Gastroesophageal sphincter (tissue), 4 donors: Measurements from ENCODE around the gene OXNAD1. TPM values are rescaled to one million over a fixed set of nuclear protein-coding genes. Genes with fewer than 3 reads are reported as not detected.
A peak's percentile ranks its signal among the peaks of the same experiment; 100 is the strongest.

Experiments
- ATAC-seq: fragments of 150-250 bp; one replicate; pipeline ENCODE4 v1.9.1; 2016; ENCODE audit warnings: mild to moderate bottlenecking, moderate library complexity
- H3K27ac ChIP-seq, 4 donors: fragments of 200-600 bp; sonication (generic) in 3 of 4; 1 replicate in 3 of 4; 2 replicates in 1 of 4; pipeline ENCODE4 v1.5.1; 2016 to 2019
- H3K27me3 ChIP-seq: fragments of 200-600 bp; sonication (generic); one replicate; pipeline ENCODE4 v1.5.1; 2019
- H3K36me3 ChIP-seq, 2 donors: fragments of 200-600 bp; sonication (generic); one replicate each; pipeline ENCODE4 v1.5.1; 2019; ENCODE audit warnings: control low read depth in 1 of 2
- H3K4me1 ChIP-seq, 3 donors: fragments of 200-600 bp; sonication (generic); 1 replicate in 2 of 3; 2 replicates in 1 of 3; pipeline ENCODE4 v1.5.1; 2016 to 2019; ENCODE audit warnings: control low read depth in 2 of 3
- H3K4me3 ChIP-seq, 2 donors: fragments of 200-600 bp; sonication (generic); one replicate each; pipeline ENCODE4 v1.5.1; 2019; ENCODE audit warnings: mild to moderate bottlenecking in 1 of 2, moderate library complexity in 1 of 2
- H3K9me3 ChIP-seq, 3 donors: fragments of 200-600 bp; sonication (generic); one replicate each; pipeline ENCODE4 v1.5.1; 2017 to 2019; ENCODE audit warnings: control low read depth in 2 of 3
- EP300 ChIP-seq: sonication (generic); formaldehyde crosslinking; IDR thresholded peaks from one replicate; pipeline ENCODE4 v1.6.1; 2017; ENCODE audit warnings: antibody characterized with exemption, mild to moderate bottlenecking
- POLR2A ChIP-seq, 2 donors: fragments of 450-650 bp; IDR thresholded peaks; one replicate each; pipeline ENCODE4 v1.6.1; 2017; ENCODE audit warnings: antibody characterized with exemption in 2 of 2, mild to moderate bottlenecking in 2 of 2, moderate library complexity in 1 of 2
- POLR2AphosphoS5 ChIP-seq: sonication (generic); formaldehyde crosslinking; IDR thresholded peaks from one replicate; pipeline ENCODE4 v1.6.1; 2017; ENCODE audit warnings: antibody characterized with exemption
- WGBS, 2 donors: methylation state at CpG; one replicate each; pipeline ENCODE4 v1.1.5; 2018; ENCODE audit warnings: low coverage in 1 of 2; 5-methylcytosine and 5-hydroxymethylcytosine counted together
- total RNA-seq, 4 donors: library from RNA; depleted of rRNA; stranded (reverse); fragments of >200 nt; gene quantifications; one replicate each; pipeline ENCODE4 v1.1.0, GENCODE V29; 2016
- TF ChIP-seq, protein P1 (sequence below), 4 experiments: fragments of 200-600 bp in 2 of 4; fragments of 450-650 bp in 2 of 4; sonication (generic) in 1 of 4; IDR thresholded peaks; one replicate each; pipeline ENCODE4 v1.5.1; 2017 to 2019; ENCODE audit warnings: antibody characterized with exemption in 4 of 4, mild to moderate bottlenecking in 2 of 4, moderate library complexity in 2 of 4

OXNAD1 gene
- total RNA-seq, 4 donors from 2014 or later, result 10.2 to 13.2 (median 12.4) TPM

GRCh38 chr3:16273867-16274266, 8.9 kb downstream of the OXNAD1 start:
- Histone ChIP-seq H3K27me3 (no peaks in the 10 kb centered on the region), H3K4me1 (peaks cover 0 to 14% (median 0%) of the 10 kb centered on the region in 3 donors), H3K9me3 (no peaks in the 10 kb centered on the region), H3K27ac (no peak overlapping the region), H3K36me3 (peaks cover 0 to 58% of the 10 kb centered on the region in 2 donors), H3K4me3 (no peak overlapping the region)
- 87 to 95% methylated on average over 2 of the region's 2 CpGs for WGBS, 2 donors
- ATAC-seq, result no peak
- no peak for TF ChIP-seq POLR2AphosphoS5
- no peak for TF ChIP-seq POLR2A (IDR thresholded peaks at IDR 0.05)
- no peak for TF ChIP-seq EP300
- TF ChIP-seq, protein P1, sequence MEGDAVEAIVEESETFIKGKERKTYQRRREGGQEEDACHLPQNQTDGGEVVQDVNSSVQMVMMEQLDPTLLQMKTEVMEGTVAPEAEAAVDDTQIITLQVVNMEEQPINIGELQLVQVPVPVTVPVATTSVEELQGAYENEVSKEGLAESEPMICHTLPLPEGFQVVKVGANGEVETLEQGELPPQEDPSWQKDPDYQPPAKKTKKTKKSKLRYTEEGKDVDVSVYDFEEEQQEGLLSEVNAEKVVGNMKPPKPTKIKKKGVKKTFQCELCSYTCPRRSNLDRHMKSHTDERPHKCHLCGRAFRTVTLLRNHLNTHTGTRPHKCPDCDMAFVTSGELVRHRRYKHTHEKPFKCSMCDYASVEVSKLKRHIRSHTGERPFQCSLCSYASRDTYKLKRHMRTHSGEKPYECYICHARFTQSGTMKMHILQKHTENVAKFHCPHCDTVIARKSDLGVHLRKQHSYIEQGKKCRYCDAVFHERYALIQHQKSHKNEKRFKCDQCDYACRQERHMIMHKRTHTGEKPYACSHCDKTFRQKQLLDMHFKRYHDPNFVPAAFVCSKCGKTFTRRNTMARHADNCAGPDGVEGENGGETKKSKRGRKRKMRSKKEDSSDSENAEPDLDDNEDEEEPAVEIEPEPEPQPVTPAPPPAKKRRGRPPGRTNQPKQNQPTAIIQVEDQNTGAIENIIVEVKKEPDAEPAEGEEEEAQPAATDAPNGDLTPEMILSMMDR (IDR thresholded peaks at IDR 0.05), result no peak

DNA sequence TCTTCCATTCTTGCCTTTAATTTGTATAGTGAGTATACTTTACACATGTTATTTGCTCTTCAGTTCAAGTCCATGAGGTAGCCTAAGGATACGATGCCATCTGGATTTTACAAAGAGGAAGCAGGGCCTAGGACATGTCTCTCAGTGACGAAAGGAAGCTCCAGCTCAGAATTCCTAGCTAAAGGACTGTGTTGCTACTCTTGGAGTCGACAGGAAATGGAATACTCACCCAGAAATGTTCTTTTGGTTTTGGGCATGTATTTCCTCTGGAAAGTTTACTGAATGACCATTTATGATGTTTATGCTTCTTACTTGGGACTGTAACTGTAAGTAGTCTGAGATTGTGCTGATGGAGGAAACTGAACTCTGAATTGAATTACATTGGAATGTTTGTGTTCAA, 12.5 kb downstream of the OXNAD1 start:
- no peaks in the 10 kb centered on the region for H3K27me3 ChIP-seq
- no peak overlapping the region for H3K4me3 ChIP-seq
- ATAC-seq, result no peak
- TF ChIP-seq EP300, result no peak
- TF ChIP-seq, protein P1 (IDR thresholded peaks at IDR 0.05), result no peak
- TF ChIP-seq POLR2A (IDR thresholded peaks at IDR 0.05), result no peak
- TF ChIP-seq POLR2AphosphoS5, result no peak
- H3K9me3 ChIP-seq, result no peaks in the 10 kb centered on the region
- H3K27ac ChIP-seq, result no peak overlapping the region
- 74 to 77% methylated on average over 3 of the region's 3 CpGs for WGBS, 2 donors
- H3K36me3 ChIP-seq, result peaks cover 0 to 35% of the 10 kb centered on the region in 2 donors
- peaks cover 0 to 19% (median 2%) of the 10 kb centered on the region in 3 donors for H3K4me1 ChIP-seq

GRCh38 chr3:16279010-16279801, 14.2 kb downstream of the OXNAD1 start:
- peaks cover 0 to 19% (median 2%) of the 10 kb centered on the region in 3 donors for H3K4me1 ChIP-seq
- peaks cover 0 to 34% of the 10 kb centered on the region in 2 donors for H3K36me3 ChIP-seq
- peak overlapping the region in 3 of 4 donors; percentile 47 to 75 (median 53) for H3K27ac ChIP-seq
- peak; percentile 78 for ATAC-seq
- WGBS, 2 donors, result 23 to 33% methylated on average over 2 of the region's 3 CpGs
- H3K4me3 ChIP-seq, result no peak overlapping the region
- H3K9me3 ChIP-seq, result no peaks in the 10 kb centered on the region
- TF ChIP-seq POLR2A (IDR thresholded peaks at IDR 0.05), result no peak
- TF ChIP-seq, protein P1 (IDR thresholded peaks at IDR 0.05), result no peak
- TF ChIP-seq POLR2AphosphoS5, result no peak
- no peaks in the 10 kb centered on the region for H3K27me3 ChIP-seq

GRCh38 chr3:16280671-16281070, 15.7 kb downstream of the OXNAD1 start:
- Histone ChIP-seq H3K27me3 (no peaks in the 10 kb centered on the region), H3K4me1 (peaks cover 0 to 19% (median 2%) of the 10 kb centered on the region in 3 donors), H3K4me3 (no peak overlapping the region), H3K27ac (no peak overlapping the region), H3K36me3 (peaks cover 0 to 37% of the 10 kb centered on the region in 2 donors), H3K9me3 (no peaks in the 10 kb centered on the region)
- TF ChIP-seq, protein P1 (IDR thresholded peaks at IDR 0.05), result no peak
- TF ChIP-seq POLR2A (IDR thresholded peaks at IDR 0.05), result no peak
- TF ChIP-seq POLR2AphosphoS5, result no peak
- ATAC-seq, result no peak
- WGBS, 2 donors, result 83 to 86% methylated on average over 2 of the region's 2 CpGs

DNA sequence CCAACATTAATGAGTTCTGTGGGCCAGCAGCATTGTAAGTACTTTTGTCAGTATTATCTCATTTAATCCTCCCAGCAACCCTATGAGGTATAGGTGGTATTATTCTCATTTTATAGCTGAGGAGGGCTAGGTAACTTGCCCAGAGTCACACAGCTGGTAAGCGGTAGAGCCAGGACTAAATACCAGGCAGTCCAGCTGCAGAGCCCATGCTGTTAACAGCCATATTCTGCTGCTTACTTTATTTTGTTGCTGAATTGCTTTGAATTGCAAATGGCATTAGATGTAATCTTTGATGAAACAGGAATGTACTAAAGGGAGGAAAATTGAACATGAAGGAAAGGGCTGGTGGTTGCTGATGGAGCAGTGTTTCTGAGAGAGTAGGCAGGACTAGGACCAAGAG, 19.6 kb downstream of the OXNAD1 start:
- ATAC-seq, result no peak
- TF ChIP-seq EP300, result no peak
- TF ChIP-seq, protein P1 (IDR thresholded peaks at IDR 0.05), result no peak
- no peak for TF ChIP-seq POLR2AphosphoS5
- TF ChIP-seq POLR2A (IDR thresholded peaks at IDR 0.05), result no peak
- 86 to 100% methylated on average over 1 of the region's 1 CpG for WGBS, 2 donors
- Histone ChIP-seq H3K27ac (no peak overlapping the region), H3K9me3 (no peaks in the 10 kb centered on the region), H3K4me1 (peaks cover 0 to 27% (median 0%) of the 10 kb centered on the region in 3 donors), H3K4me3 (no peak overlapping the region), H3K27me3 (no peaks in the 10 kb centered on the region), H3K36me3 (peaks cover 0 to 58% of the 10 kb centered on the region in 2 donors)
